GM12872 (cell line): ENCODE measurements around the gene HDAC4.
A peak's percentile ranks its signal among the peaks of the same experiment; 100 is the strongest.

Experiments
- TF ChIP-seq, protein P1 (sequence below): IDR thresholded peaks from 3 replicates; pipeline ENCODE4 v1.5.1; 2011; ENCODE audit warnings: low read depth, mild to moderate bottlenecking, low read length, moderate library complexity; ENCODE audit not compliant: insufficient read depth

The HDAC4 gene

DNA sequence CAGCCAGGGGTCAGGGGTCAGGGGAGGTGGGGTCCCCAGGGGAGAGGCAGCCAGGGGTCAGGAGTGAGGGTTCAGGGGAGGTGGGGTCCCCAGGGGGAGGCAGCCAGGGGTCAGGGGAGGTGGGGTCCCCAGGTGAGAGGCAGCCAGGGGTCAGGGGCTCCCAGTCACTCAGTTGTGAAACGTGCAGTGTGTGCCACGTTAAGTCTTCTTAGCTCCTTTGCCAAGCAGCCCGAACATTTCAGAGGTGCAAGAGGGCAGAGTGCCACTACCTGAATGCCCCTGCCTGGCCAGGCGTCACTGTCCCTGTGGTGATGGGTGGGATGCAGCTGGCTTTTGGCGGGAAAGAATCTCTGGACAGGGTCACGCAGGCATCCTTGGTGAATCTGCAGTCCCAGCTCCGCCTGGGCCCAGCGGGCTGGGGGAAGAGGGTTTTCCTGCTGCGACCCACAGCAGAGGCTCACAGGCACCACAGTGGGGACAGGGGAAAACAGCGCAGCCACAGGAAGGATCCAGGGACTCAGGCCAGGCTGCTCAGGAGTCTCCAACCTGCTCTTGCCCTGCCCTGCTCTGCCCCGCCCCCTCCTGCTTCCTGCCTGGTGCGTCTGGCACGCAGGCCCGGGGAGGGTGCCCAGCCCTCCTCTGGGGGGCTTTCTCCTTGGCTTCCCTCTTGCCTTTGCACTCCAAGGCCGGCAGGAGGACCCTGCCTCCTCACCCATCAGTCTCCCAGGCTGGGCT, 364.7 kb downstream of the HDAC4 start:
- TF ChIP-seq, protein P1, sequence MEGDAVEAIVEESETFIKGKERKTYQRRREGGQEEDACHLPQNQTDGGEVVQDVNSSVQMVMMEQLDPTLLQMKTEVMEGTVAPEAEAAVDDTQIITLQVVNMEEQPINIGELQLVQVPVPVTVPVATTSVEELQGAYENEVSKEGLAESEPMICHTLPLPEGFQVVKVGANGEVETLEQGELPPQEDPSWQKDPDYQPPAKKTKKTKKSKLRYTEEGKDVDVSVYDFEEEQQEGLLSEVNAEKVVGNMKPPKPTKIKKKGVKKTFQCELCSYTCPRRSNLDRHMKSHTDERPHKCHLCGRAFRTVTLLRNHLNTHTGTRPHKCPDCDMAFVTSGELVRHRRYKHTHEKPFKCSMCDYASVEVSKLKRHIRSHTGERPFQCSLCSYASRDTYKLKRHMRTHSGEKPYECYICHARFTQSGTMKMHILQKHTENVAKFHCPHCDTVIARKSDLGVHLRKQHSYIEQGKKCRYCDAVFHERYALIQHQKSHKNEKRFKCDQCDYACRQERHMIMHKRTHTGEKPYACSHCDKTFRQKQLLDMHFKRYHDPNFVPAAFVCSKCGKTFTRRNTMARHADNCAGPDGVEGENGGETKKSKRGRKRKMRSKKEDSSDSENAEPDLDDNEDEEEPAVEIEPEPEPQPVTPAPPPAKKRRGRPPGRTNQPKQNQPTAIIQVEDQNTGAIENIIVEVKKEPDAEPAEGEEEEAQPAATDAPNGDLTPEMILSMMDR = no peak

DNA sequence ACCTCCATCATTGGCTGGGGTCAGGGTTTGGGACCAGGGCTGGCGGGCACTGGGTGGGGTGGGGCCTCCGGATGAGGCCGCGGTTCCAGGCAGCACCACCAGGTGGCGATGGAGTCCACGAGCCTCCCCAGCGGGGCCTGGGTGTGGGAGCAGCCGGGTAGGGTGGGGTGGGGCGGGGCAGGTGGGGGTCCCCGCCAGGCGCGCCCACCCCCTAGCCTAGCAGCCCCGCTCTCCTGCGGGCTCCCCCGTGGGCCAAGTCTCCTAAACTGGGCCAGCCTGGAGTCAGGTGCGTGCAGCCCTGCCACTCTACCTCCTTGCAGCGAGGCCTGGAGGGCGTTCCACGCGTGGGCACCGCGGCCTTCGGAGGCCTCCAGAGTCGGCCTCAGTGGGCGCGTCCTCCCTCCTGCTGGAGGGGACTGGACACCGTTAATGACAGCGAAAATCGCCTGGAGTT, 365.4 kb downstream of the HDAC4 start:
- TF ChIP-seq, protein P1 = peak; percentile 83

DNA sequence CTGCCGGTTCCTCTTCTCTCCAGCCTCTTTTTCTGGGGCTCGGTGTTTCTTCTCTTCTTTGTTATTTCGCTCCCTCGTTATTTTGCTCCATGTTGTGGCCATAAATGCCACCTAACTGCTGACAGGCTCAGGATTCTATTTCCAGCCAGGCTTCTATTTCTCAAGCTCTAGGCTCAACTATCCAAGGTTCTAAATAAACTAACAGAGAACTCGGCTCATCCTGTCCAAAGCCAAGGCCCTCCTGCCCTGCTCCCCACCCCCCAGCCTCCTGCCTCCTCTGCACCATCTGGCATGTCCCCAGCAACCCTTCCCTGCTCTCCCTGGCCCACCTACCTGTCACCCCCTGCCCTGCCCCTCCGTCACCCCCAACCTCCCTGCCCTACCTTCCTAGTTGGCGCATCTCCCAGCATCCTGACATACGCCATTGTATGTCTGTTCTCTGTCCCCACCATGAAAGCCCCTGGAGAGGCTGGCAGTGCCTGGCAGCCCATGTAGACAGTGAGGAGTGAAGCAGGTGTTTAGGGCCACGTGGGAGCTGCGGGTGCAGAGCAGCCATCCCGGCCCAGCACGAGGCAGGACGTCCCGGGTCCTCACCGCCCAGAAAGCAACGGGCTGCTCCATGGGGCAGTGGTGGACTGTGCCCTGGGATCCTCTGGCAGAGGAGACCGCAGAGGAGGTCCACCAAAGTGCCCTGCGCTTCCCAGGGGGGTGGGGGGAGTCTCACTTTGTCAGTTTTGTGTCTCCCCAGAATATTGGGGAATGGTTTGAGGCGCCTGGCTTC, 366.1 kb downstream of the HDAC4 start:
- TF ChIP-seq, protein P1 = no peak

DNA sequence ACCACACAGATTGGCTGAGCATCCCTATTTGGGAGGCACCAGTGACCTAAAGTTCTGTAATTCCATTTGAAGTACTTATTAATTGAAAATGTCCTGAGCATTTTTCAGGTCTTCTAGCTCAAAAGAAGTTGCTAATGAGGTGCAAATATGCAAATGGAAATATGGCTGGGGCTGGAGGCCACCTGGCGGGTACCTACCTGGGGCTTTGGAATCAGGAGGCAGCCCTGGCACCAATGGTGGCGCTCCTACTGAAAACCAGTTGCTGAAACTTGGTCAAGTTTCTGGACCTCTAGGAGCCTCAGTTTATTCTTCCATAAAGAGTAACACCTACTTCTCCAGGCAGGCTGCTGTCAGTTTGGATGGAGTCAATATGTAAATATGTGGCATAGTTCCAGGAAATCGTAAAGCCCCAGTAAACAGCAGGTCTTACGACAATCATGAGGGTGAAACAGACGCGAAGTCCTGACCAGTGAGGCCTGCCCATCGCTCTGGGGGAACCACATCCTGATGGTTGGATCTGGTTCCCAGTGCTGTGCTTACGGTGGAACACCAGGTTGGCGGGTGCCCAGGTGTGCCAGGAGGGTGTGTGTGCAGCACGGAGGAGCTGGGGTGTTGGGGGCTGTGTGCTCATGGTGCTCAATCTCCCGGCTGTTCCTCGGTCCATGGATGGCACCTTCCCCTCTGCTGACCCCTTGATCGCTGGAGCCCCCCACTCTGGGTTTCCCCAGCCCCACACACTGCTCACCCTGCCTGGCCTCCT, 366.8 kb downstream of the HDAC4 start:
- TF ChIP-seq, protein P1 = no peak

DNA sequence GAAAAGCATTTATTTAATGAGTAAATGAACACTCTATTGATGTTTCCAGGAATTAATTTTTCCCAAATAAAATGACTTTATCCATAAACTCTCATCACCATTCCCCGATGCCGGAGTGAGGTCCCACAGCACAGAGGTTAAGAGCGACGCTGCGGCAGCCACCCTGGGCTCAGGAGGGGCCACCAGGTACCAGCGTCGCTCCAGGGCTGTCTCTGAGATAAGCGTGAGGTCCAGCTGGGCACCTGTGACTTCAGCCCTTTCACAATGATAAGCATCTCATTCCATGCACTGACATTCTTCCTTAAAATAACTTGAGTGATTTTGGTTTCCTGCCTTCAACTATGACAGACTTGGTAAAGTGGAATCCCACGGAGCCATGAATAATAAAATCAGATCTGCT, 370.9 kb downstream of the HDAC4 start:
- TF ChIP-seq, protein P1 = no peak

DNA sequence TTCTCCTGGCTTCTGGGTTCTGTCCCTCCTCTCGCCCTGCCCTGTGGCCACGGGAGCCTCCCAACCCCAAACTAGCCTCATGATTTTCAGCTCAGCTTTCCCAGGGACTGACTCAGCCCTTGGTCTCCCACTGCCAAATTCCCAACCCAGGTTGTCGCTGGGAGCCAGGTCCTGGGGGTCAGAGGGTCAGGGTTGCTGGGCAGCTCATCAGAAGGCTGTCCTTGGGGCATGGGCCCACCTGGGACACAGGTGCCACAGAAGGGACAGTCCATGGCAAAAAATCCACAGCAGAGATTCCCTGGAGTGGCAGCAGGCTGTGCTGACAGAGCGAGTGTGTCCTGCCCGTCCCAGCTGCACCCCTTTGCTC, 372.6 kb downstream of the HDAC4 start:
- TF ChIP-seq, protein P1 = no peak
